ENCODE data around the gene PSPC1.

The PSPC1 gene

GRCh38 chr13:19676168-19676567 is 106.6 kb downstream of the PSPC1 start:
- DNase-seq (ENCODE audit: low read depth, low spot score), result no peak
- TF ChIP-seq CTCF (IDR thresholded peaks at IDR 0.05; ENCODE audit: insufficient read depth, low read length, missing control alignments), result no peak
- POLR2A ChIA-PET, result no interaction called here
- no peak overlapping the region for H3K4me3 ChIP-seq (ENCODE audit: low read depth, low read length)
- CTCF ChIA-PET, result interaction anchor here (1.5 kb wide), 1 partner anchor 13 kb away, joined by 3 read pairs; no protein-coding TSS in a partner anchor

DNA sequence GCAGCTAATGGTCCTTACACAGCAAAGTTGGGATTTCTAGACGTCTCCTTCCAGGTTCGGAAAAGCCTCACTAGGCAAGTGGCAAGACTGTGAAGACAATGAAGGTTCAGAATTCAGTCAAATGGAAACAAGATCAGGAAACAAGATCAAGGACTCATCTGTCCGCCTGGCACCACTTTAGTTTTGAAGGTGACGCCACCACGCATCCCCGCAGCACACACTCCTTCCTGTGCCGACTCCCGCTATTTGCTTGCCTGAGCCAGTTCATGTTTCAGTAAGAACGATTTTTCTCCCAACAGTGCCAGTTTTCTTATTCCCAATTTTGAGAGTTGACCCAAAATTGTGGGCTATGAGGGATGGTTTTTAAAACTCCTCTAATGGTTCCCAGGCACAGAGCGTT is 107.8 kb downstream of the PSPC1 start:
- DNase-seq (ENCODE audit: low read depth, low spot score), result no peak
- ChIA-PET POLR2A (no interaction called here), CTCF (no interaction called here)
- no peak for TF ChIP-seq CTCF (IDR thresholded peaks at IDR 0.05; ENCODE audit: insufficient read depth, low read length, missing control alignments)
- no peak overlapping the region for H3K4me3 ChIP-seq (ENCODE audit: low read depth, low read length)

GRCh38 chr13:19673473-19674430 is 109.0 kb downstream of the PSPC1 start:
- no peak for DNase-seq (ENCODE audit: low read depth, low spot score)
- no peak overlapping the region for H3K4me3 ChIP-seq (ENCODE audit: low read depth, low read length)
- TF ChIP-seq CTCF (IDR thresholded peaks at IDR 0.05; ENCODE audit: insufficient read depth, low read length, missing control alignments), result no peak
- ChIA-PET POLR2A (no interaction called here), CTCF (interaction anchor here (0.6 kb wide), 1 partner anchor 494 kb away, joined by 4 read pairs; no protein-coding TSS in a partner anchor)

- POLR2A ChIA-PET, result no interaction called here
- TF ChIP-seq CTCF (IDR thresholded peaks at IDR 0.05; ENCODE audit: insufficient read depth, low read length, missing control alignments), result no peak
- CTCF ChIA-PET, result interaction anchor here (0.6 kb wide), 1 partner anchor 494 kb away, joined by 4 read pairs; no protein-coding TSS in a partner anchor
- no peak for DNase-seq (ENCODE audit: low read depth, low spot score)
- no peak overlapping the region for H3K4me3 ChIP-seq (ENCODE audit: low read depth, low read length)
These were observed 109.8 kb downstream of the PSPC1 start for GRCh38 chr13:19672990-19673389.

- CTCF ChIA-PET, result no interaction called here
- DNase-seq (ENCODE audit: low read depth, low spot score), result no peak
These were observed 112.6 kb downstream of the PSPC1 start for GRCh38 chr13:19670147-19670546.

More at GRCh38 chr13:19670147-19670546, 112.6 kb downstream of the PSPC1 start:
- H3K4me3 ChIP-seq (ENCODE audit: low read depth, low read length), result no peak overlapping the region
- TF ChIP-seq CTCF (IDR thresholded peaks at IDR 0.05; ENCODE audit: insufficient read depth, low read length, missing control alignments), result no peak
- POLR2A ChIA-PET, result no interaction called here
